Stimulated activated CD4-positive, alpha-beta T cell treated with anti-CD3 and anti-CD28 coated beads, Interleukin-15, amount 100 ng/mL, for 48 hours (primary cell): ENCODE results near the gene GDE1.

Experiments used
- DNase-seq, 2 donors: peaks; one replicate each; pipeline ENCODE4 v3.0.0-alpha.2; 2020; ENCODE audit warnings: low read depth in 2 of 2

The GDE1 gene

GRCh38 chr16:19486750-19487325 is 35.1 kb downstream of the GDE1 start:
- DNase-seq, result no peak

GRCh38 chr16:19486051-19486450 is 35.8 kb downstream of the GDE1 start:
- DNase-seq, result no peak

- DNase-seq, result no peak
These were observed 36.3 kb downstream of the GDE1 start for GRCh38 chr16:19485611-19486010.

GRCh38 chr16:19484096-19484495 is 37.8 kb downstream of the GDE1 start:
- DNase-seq, result no peak

GRCh38 chr16:19482291-19482690 is 39.6 kb downstream of the GDE1 start:
- DNase-seq, result no peak

GRCh38 chr16:19481769-19482168 is 40.1 kb downstream of the GDE1 start:
- no peak for DNase-seq

- no peak for DNase-seq
These were observed 40.6 kb downstream of the GDE1 start for GRCh38 chr16:19481296-19481695.

- no peak for DNase-seq
These were observed 42.6 kb downstream of the GDE1 start for GRCh38 chr16:19479302-19479721.

- DNase-seq, result no peak
These were observed 43.4 kb downstream of the GDE1 start for GRCh38 chr16:19478505-19478904.

GRCh38 chr16:19474617-19475016 is 47.3 kb downstream of the GDE1 start:
- DNase-seq, result no peak

GRCh38 chr16:19472482-19472881 is 49.4 kb downstream of the GDE1 start:
- no peak for DNase-seq

GRCh38 chr16:19468300-19468699 is 53.6 kb downstream of the GDE1 start:
- no peak for DNase-seq

- DNase-seq, result no peak
These were observed 58.2 kb downstream of the GDE1 start for GRCh38 chr16:19463468-19464315.

GRCh38 chr16:19460397-19460796 is 61.5 kb downstream of the GDE1 start:
- no peak for DNase-seq

- DNase-seq, result no peak
These were observed 63.0 kb downstream of the GDE1 start for GRCh38 chr16:19458722-19459379.
